PC-3 (cell line): Measurements from ENCODE around the gene TMEM86A. TPM values are rescaled to one million over a fixed set of nuclear protein-coding genes. Genes with fewer than 3 reads are reported as not detected.
"Not testable (repeated sequence)": the region's sequence is repeated elsewhere in the genome, so short reads cannot be mapped to it uniquely, and the experiment has no call there.

Experiments used
- ATAC-seq: fragments of 200-7000 bp; cut with Tn5 transposase; 2 replicates; pipeline ENCODE4 v1.9.1; 2020; ENCODE audit warnings: mild to moderate bottlenecking, moderate library complexity
- BruUV-seq: library from RNA; stranded (reverse); fragments of 400-500 nt; replicated peaks from 2 replicates; lab custom pipeline; 2021; lab: Mats Ljungman, UMichigan
- CTCF ChIA-PET: fragments of 300-600 bp; sonication (Branson Sonifier 250); formaldehyde crosslinking; loops from one replicate; lab custom pipeline; 2022; ENCODE audit warnings: antibody characterized with exemption; lab: Charles Lee
- POLR2A ChIA-PET: fragments of 300-600 bp; sonication (Branson Sonifier 250); formaldehyde crosslinking; loops from one replicate; lab custom pipeline; 2022; ENCODE audit warnings: antibody characterized with exemption; ENCODE audit not compliant: unreplicated experiment; lab: Charles Lee
- DNase-seq: peaks from one replicate; pipeline ENCODE4 v3.0.0-alpha.2; 2015
- H2AFZ ChIP-seq: fragments of 300-600 bp; sonication (generic); 2 replicates; pipeline ENCODE4 v1.6.0; 2016; ENCODE audit warnings: antibody characterized with exemption, low read length
- H3F3A ChIP-seq: fragments of 300-600 bp; sonication (generic); one replicate; pipeline ENCODE4 v1.6.0; 2017; ENCODE audit warnings: antibody characterized with exemption, low read length, control low read depth, mild to moderate bottlenecking; ENCODE audit not compliant: unreplicated experiment
- H3K27ac ChIP-seq: fragments of 300-600 bp; sonication (generic); 2 replicates; pipeline ENCODE4 v1.5.1; 2016; ENCODE audit warnings: mild to moderate bottlenecking, low read length
- H3K27me3 ChIP-seq: fragments of 300-600 bp; sonication (generic); 2 replicates; pipeline ENCODE4 v1.6.1; 2016; ENCODE audit warnings: low read length, mixed read lengths
- H3K36me3 ChIP-seq: fragments of 300-600 bp; sonication (generic); 2 replicates; pipeline ENCODE4 v1.6.1; 2016; ENCODE audit warnings: low read depth, mixed run types, low read length, mixed read lengths
- H3K4me1 ChIP-seq: fragments of 300-600 bp; sonication (generic); 2 replicates; pipeline ENCODE4 v1.5.1; 2016; ENCODE audit warnings: low read length; ENCODE audit not compliant: insufficient read depth
- H3K4me2 ChIP-seq: fragments of 300-600 bp; sonication (generic); 2 replicates; pipeline ENCODE4 v1.6.0; 2016; ENCODE audit warnings: low read length
- H3K4me3 ChIP-seq: fragments of 300-600 bp; sonication (generic); 2 replicates; pipeline ENCODE4 v1.5.1; 2016; ENCODE audit warnings: mild to moderate bottlenecking, low read length, mixed read lengths
- H3K79me2 ChIP-seq: fragments of 300-600 bp; sonication (generic); 2 replicates; pipeline ENCODE4 v1.6.1; 2017; ENCODE audit warnings: low read length, mixed read lengths
- H3K9ac ChIP-seq: fragments of 300-600 bp; sonication (generic); 2 replicates; pipeline ENCODE4 v1.6.0; 2016; ENCODE audit warnings: mild to moderate bottlenecking, low read length
- H3K9me2 ChIP-seq: fragments of 300-600 bp; sonication (generic); replicated peaks from 2 replicates; pipeline ENCODE4 v1.6.1; 2016; ENCODE audit warnings: mixed run types, low read length, mixed read lengths
- H3K9me3 ChIP-seq: fragments of 300-600 bp; sonication (generic); 2 replicates; pipeline ENCODE4 v1.6.1; 2016; ENCODE audit warnings: low read length, mixed read lengths
- H4K20me1 ChIP-seq: fragments of 300-600 bp; sonication (generic); 2 replicates; pipeline ENCODE4 v1.6.1; 2016; ENCODE audit warnings: low read length, mixed read lengths
- EZH2 ChIP-seq: fragments of 300-600 bp; sonication (generic); IDR thresholded peaks from one replicate; pipeline ENCODE4 v1.6.1; 2017; ENCODE audit warnings: antibody characterized with exemption, mild to moderate bottlenecking, low read length; ENCODE audit not compliant: unreplicated experiment
- EZH2phosphoT487 ChIP-seq: fragments of 300-600 bp; sonication (generic); IDR thresholded peaks from 2 replicates; pipeline ENCODE4 v1.6.1; 2018; ENCODE audit warnings: mild to moderate bottlenecking, antibody characterized with exemption, low read length, borderline replicate concordance
- intact Hi-C: fragments of 100-400 bp; cut with micrococcal nuclease; formaldehyde crosslinking; loops from 2 replicates; pipeline ENCODE4 v1.9.0; 2023
- total RNA-seq: library from RNA; depleted of rRNA; stranded (reverse); fragments of >200 nt; gene quantifications from 2 replicates; pipeline ENCODE4 v1.2.3, GENCODE V29; 2014
- TF ChIP-seq, protein P1 (sequence below): fragments of 300-600 bp; sonication (generic); conservative IDR thresholded peaks from 2 replicates; pipeline ENCODE4 v1.5.1; 2017; ENCODE audit warnings: antibody characterized with exemption, low read depth, mild to moderate bottlenecking, low read length

Gene TMEM86A
- total RNA-seq, 1 experiment from 2014 or later, result 1.6 TPM

DNA sequence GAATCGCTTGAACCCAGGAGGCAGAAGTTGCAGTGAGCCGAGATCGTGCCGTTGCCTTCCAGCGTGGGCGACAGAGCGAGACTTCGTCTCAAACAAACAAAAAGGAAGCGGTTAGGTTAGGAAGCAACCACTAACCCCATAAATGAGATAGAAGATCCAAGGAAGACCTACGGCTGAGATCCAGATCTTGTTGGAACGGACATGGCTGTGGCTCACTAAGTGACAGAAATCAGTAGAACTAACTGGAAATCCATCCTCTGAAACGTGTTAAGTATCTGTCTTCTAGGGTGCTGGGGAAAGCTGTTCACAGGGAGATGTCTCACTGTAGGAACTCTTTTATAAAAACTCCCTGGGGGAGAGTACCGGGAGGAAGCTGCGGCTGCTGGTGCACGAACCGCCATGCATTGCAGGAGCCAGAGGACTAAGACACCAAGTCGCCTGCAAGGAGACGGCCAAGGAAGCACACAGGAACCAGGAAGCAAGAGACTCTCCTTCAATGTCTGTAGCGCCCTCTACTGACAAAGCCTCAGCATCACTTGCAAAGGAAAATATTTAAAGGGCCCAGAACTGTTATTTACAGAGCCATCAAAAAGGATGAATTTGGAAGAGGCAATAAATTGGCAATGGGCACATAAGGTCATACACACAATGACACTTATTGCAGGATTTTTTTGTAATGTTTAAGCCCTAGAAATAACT lies 47.6 kb upstream of the TMEM86A start:
- H3K4me2 ChIP-seq, result no peak overlapping the region
- ChIA-PET CTCF (interaction anchor here (1.2 kb wide), 1 partner anchor 76 kb away, joined by 12 read pairs; no protein-coding TSS in a partner anchor), POLR2A (no interaction called here)
- H3F3A ChIP-seq, result no peaks in the 10 kb centered on the region
- H4K20me1 ChIP-seq, result no peaks in the 10 kb centered on the region
- DNase-seq (peak; percentile 62), ATAC-seq (peak; percentile 51; the same call in 1 of the 2 replicates)
- TF ChIP-seq EZH2 (no peak), EZH2phosphoT487 (no peak)
- TF ChIP-seq, protein P1, sequence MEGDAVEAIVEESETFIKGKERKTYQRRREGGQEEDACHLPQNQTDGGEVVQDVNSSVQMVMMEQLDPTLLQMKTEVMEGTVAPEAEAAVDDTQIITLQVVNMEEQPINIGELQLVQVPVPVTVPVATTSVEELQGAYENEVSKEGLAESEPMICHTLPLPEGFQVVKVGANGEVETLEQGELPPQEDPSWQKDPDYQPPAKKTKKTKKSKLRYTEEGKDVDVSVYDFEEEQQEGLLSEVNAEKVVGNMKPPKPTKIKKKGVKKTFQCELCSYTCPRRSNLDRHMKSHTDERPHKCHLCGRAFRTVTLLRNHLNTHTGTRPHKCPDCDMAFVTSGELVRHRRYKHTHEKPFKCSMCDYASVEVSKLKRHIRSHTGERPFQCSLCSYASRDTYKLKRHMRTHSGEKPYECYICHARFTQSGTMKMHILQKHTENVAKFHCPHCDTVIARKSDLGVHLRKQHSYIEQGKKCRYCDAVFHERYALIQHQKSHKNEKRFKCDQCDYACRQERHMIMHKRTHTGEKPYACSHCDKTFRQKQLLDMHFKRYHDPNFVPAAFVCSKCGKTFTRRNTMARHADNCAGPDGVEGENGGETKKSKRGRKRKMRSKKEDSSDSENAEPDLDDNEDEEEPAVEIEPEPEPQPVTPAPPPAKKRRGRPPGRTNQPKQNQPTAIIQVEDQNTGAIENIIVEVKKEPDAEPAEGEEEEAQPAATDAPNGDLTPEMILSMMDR, result peak; percentile 70
- H3K9me3 ChIP-seq, result no peaks in the 10 kb centered on the region
- H3K27ac ChIP-seq, result no peak overlapping the region
- H3K9me2 ChIP-seq, result no peaks in the 10 kb centered on the region
- no peaks in the 10 kb centered on the region; the same call in 1 of the 2 replicates for H3K36me3 ChIP-seq
- H3K4me1 ChIP-seq, result no peaks in the 10 kb centered on the region
- intact Hi-C loops, result no loop called here
- no peaks in the 10 kb centered on the region for H3K79me2 ChIP-seq
- no peaks in the 10 kb centered on the region for H3K27me3 ChIP-seq
- no peak overlapping the region for H3K4me3 ChIP-seq
- H3K9ac ChIP-seq, result no peak overlapping the region
- no TSS peak for BruUV-seq
- no peak overlapping the region for H2AFZ ChIP-seq

DNA sequence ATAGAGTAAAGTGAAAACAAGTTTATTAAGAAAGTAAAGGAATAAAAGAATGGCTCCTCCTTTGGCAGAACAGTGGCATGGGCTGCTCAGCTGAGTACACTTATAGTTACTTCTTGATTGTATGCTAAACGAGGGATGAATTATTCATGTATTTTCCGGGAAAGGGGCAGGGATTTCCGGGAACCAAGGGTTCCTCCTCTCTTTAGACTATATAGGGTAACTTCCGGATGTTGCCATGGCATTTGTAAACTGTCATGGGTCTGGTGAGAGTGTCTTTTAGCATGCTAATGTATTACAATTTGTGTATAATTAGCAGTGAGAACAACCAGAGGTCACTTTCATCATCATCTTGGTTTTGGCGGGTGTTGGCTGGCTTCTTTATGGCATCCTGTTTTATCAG lies 40.9 kb upstream of the TMEM86A start:
- no TSS peak for BruUV-seq
- no peaks in the 10 kb centered on the region for H4K20me1 ChIP-seq
- no peak overlapping the region for H3K4me2 ChIP-seq
- ATAC-seq, result no peak
- no peaks in the 10 kb centered on the region for H3K4me1 ChIP-seq
- no peaks in the 10 kb centered on the region for H3K9me3 ChIP-seq
- H3K36me3 ChIP-seq, result no peaks in the 10 kb centered on the region
- ChIA-PET POLR2A (no interaction called here), CTCF (no interaction called here)
- H3K27ac ChIP-seq, result no peak overlapping the region
- intact Hi-C loops, result no loop called here
- H3F3A ChIP-seq, result no peaks in the 10 kb centered on the region
- TF ChIP-seq EZH2phosphoT487 (no peak), EZH2 (no peak)
- TF ChIP-seq, protein P1, result no peak
- no peaks in the 10 kb centered on the region for H3K9me2 ChIP-seq
- no peaks in the 10 kb centered on the region for H3K79me2 ChIP-seq
- H3K4me3 ChIP-seq, result no peak overlapping the region
- H3K27me3 ChIP-seq, result no peaks in the 10 kb centered on the region
- no peak overlapping the region for H3K9ac ChIP-seq
- DNase-seq, result no peak
- no peak overlapping the region for H2AFZ ChIP-seq

DNA sequence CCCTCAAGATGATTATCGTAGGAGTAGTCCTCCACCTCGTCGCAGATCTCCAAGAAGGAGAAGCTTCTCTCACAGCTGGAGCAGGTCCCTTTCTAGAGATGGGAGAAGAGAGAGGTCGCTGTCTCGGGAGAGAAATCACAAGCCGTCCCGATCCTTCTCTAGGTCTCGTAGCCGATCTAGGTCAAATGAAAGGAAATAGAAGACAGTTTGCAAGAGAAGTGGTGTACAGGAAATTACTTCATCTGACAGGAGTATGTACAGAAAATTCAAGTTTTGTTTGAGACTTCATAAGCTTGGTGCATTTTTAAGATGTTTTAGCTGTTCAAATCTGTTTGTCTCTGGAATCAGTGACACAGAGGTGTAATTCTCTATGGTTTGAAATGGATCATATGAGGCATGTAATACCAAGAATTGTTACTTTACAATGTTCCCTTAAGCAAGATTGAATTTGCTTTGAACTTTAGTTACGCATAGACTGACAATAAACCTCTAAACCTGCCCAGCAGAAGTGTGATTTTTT lies 33.2 kb upstream of the TMEM86A start:
- H3K27me3 ChIP-seq, H3K9me3 ChIP-seq, H3K36me3 ChIP-seq, H3K4me3 ChIP-seq, H3K4me2 ChIP-seq, BruUV-seq, H3K79me2 ChIP-seq, H2AFZ ChIP-seq, intact Hi-C loops, H3K9me2 ChIP-seq, H4K20me1 ChIP-seq, H3F3A ChIP-seq, DNase-seq, H3K27ac ChIP-seq, H3K9ac ChIP-seq, CTCF ChIA-PET, ATAC-seq, POLR2A ChIA-PET: not testable (repeated sequence)
- peaks cover 23% of the 10 kb centered on the region for H3K4me1 ChIP-seq
